ENCODE measurements around the gene ADI1.

Gene ADI1

DNA sequence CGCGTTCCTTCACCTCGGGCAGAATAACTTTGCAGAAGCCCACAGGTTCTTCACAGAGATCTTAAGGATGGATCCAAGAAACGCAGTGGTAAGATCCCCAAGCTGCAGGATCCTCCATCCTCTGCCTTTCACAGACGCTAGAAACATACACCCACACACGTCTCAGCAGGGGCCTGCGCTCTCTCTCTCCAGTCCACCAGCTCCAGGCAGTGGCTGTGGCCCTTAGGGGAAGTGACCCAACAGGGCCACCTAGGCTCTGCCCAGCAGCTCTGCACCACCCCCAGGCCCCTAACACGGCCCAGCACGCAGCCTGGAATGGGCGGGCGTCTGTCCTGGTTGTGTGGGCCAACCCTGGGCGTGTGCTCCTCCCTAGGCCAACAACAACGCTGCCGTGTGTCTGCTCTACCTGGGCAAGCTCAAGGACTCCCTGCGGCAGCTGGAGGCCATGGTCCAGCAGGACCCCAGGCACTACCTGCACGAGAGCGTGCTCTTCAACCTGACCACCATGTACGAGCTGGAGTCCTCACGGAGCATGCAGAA is 40.4 kb downstream of the ADI1 start:
- no peak for DNase-seq

DNA sequence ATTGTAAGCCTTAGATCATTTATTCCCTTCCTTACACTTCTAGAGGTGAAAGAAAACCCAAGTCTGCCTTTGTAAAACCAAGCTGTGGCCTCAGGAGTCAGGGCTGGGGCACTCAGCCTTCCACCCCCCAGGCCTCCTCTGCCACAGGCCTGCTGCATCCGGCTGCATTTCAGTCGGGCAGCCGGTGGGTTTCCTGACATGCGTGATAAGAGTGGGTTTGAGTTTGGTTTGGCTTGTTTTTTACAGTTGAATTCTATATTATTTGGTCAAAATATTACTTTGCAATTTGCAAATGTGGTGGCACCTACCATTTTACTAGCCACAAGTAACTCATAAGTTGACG is 42.4 kb downstream of the ADI1 start:
- no peak for DNase-seq

DNA sequence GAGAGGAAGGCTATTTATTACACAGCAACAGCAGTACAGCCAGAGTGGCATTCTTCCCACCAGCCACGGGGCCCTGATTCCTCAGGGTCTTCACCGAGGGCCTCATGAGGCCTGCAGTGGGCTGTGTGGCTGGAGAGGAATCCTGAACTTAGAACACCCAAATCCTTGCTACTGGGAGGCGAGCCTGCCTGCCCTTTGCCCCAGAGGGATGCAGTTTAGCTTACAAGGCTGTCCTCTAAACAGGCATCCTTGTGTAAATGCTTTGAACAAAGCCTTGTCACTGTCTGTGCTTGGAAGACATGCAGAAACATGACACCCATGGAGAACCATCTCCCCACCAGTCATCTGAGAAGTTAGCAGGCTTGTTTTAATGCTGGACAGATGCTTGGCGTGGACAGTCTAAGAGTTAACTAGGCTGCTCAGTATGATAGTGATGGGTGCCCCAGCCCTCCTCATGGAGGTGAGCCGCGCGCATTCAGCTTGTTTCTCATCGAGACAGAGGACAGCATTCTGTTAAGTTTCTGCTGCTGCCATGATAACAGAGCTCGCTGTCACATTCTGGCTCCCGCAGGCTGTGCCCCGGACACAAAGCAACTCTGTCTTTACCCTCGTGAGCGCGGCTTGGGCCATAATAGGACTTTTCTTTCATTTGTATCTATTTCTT is 42.9 kb downstream of the ADI1 start:
- DNase-seq, result no peak

DNA sequence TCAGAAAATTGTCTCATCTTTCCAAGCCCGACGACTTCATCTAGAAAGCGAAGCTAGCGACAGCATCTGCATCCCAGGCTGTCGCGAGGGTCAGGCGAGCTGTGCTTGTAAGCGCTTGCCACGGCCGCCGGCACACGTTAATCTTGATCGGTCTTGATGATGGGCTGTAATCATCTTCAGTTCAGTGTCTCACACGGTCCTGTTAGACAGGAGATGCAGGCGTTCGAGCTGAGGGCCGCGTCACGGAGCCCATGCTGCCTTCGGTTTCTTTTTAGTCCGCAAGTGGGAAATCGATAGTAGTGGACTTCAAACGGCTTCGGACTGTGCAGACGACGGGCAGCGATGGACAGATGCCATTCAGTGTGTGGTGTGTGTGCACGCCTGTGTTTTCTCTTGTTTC is 43.6 kb downstream of the ADI1 start:
- DNase-seq, result no peak

DNA sequence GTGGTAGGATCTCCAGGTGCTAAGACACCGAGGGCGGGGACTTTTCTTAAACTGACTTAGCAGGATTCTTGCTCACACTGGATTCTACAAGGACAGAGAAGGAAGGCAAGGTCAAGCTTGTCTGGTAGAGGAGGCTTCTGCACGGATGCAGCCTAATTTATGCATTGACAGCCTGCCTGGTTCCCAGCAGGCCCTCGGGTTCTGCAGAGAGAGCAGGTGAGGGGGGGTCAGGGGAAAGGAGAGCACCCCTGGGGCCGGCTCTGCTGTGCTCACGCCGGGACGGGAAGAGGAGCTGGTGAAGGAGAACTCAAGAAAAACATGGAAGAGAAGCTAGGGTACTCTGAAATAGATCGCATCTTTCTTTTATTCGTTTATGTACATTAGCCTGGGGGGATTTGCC is 46.4 kb downstream of the ADI1 start:
- no peak for DNase-seq

DNA sequence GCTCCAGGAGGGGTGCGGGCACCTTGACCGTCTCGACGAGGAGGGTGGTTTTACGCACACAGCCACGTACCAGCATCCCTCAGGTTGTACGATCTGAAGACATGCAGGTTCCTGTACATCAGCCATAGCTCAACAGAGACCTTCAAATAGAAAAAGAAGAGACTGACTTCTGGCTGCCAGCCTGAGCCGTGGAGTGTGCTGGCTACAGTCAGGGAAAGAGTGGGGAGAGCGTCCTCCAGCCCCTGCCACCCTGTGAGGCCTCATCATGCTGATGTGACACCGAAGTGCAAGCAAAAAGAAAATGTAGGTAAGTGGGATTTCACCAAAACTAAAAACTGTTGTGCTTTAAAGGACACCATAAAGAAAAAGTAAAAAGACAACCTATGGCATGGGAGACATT is 47.0 kb downstream of the ADI1 start:
- no peak for DNase-seq

DNA sequence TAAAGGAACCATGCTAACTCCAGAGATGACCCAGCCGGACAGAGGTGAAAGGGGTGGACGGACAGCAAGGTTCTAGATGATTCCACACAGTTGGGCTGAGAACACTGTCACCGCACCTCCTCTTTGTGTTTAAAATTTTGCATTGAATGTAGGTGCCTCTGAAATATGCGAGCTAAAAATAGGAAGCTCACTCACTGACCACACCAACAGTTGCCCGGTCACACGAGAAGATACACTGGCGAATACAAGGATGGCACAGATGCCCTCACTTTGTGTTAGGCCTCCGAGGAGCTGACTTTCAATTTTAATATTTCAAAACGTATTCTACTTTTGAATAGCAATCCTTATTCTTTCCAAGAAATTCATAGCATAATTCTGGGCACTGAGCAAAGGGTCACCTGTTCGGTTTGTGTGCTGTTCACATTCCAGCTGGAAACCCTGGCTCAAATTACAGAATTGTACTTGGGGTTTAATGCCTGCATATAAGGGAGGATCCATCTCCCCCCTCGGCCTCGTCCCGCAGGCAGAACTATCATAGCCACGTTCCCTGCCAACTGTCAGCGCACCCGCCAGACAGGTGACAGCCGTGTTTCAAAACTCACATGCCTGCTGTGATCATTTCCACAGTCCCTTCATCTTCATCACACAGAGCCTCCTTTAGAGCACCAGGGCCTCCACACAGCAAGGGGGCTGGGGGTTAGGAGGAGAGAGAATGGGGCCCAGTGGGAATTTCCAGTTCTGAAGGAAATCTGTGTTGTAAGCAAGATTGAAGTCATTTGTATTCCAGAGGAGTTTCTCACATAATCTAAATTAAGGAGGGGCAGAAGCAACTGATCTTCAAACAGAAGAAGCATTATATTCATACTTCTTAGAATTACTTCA is 48.2 kb downstream of the ADI1 start:
- no peak for DNase-seq

DNA sequence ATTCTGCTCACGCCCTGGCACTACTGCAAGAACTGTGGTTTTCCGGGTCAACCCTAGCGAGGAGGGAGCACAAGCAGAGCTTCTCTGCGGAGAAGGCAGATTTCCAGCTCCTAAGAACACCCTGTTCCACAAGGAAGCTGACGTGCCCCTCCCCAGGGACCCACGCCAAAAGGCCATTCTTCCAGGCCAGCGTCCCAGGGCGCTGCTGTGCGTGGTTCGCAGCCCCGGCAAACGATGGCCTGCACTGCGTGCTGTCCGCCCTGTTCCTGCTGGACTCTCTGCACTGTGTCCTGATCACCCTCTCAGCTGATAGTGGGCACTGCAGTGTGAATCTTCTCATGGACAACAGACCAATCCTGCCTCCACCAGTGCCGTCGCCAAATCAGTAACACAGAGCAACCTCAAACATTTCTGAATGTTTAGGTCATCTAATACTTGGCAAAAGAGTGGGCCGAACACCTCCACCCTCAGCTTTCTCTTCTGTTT is 49.1 kb downstream of the ADI1 start:
- DNase-seq, result no peak

DNA sequence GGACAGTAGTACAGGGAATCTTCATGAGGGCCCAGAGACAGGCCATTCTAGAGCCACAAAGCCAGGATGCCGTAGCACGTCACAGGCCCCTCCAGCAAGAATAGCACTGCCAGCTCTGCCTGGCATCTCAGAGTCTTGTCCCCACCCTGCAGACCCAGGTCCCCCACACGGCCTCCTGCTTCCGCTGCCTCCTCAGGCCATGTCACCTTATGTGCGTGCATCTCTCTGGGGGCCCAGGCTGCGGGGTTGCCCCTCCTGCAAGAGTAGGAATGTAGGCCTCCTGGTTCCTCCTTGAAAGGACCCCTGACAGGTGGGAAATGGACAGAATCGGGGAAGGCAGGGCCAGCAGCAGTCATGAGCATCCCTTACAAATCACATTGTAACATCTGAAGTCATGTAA is 49.8 kb downstream of the ADI1 start:
- DNase-seq, result no peak

DNA sequence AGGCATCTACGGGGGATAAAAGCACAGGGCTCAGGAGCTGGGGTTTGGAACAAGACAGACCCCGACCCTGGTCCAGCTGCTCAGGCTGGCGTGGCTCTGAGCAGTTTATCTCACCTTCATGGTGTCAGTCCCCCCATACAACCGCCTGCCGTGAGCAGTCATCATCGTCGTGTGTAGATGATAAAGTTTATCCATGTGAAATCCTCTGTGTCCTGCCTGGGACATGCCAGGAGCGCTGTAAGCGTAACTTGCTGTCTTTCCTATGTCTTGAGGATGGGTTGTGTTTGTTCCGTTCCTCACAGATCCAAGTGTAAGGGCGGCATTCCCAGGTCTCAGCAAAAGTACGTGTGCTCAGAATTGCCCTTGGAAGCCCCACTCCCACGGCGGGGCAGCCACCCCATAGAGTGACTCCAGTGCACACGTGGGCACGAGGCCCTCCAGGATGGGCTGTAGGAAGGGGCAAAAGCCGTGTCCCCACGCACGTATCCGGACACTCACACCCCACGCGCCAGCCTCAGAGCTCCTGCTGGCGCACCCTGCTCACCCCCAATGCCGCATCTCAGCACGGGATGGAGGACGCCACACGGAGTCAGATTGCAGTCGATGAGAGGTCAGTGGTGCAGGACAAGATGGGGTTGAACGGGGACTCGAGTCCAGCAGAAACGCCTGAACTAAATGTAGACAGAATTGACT is 50.9 kb downstream of the ADI1 start:
- no peak for DNase-seq

DNA sequence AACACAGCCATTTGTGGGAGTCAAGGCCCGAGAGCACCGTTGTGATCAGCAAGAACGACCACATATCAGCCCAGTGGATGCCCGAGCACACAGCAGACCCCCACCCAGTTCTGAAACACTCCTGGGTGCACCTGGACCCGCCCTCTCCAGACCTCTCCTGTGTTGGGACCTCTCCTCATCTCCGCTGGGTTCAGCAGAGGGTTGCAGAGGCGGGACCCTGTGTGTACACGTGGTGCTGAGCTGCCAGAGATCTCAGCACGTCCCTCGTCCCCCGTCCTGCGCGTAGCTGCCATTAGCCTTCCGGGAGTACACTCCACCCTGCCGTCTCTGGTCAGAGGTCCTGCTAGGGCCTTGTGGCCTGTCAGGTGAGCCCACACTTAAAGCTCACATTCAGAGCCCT is 51.7 kb downstream of the ADI1 start:
- no peak for DNase-seq

DNA sequence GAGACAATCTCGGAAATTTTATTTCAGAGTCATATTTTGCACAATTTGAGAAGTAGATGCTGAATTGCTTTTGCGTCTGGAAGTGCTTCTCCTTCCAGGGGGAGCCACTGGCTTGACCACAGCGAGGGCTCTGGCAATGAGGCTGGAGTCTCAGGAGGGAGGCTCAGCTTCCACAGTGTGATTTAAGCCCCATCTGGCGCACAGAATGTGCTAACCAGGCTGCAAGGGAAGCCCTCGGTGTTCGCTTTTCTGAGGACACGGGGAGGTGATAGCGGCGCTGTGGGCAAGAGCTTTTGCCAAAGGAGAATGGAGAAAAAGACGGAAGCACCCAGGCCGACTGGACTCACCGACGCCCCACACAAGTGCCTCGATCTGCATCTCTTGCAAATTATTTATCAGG is 52.4 kb downstream of the ADI1 start:
- no peak for DNase-seq

DNA sequence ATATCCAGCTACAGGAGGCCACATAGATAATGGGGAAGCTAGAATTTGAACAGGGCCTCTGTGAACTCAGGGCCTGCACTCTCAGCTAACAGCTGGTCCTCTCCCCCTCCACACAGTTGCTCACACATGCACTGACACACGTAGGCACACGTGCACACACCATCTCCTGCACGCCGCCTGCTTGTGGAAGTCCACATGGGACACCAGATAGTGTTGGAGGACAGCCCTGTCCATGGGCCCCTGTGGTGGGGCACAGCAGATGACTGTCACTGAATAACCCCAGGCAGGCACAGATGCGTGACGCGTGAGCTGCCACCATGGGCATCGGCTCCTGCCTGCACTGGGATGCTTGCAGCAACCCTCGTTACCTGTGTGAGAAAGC is 52.9 kb downstream of the ADI1 start:
- no peak for DNase-seq

DNA sequence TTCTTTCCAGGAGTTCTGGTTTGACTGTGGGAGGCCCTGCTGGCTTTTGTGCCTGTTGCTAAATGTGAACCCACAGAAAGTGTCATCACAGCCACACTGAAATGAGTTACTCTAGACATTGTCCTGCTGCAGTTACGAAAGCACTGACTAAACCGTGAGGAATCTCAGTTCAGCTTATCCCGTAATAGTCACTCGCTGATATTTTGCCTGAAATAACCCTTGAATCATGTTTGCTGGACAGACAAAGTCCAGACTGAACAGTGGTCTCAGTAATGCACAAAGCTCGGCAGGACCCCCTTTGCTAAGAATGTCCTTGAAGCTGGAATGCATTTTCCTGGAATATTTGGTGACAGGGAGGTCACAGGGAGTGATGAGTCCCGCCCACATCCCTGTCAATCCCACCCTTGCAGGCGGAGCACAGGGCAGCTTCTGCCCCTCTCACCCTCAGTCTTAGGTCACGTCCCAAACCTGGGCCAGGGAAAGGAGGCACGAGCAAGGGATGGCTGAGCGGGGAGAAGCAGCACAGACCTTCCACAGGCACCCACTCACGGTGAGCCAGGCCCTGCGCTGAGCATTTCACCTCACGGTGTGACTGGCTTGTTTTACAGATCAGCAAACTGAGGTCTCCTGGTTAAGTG is 53.4 kb downstream of the ADI1 start:
- DNase-seq, result no peak

DNA sequence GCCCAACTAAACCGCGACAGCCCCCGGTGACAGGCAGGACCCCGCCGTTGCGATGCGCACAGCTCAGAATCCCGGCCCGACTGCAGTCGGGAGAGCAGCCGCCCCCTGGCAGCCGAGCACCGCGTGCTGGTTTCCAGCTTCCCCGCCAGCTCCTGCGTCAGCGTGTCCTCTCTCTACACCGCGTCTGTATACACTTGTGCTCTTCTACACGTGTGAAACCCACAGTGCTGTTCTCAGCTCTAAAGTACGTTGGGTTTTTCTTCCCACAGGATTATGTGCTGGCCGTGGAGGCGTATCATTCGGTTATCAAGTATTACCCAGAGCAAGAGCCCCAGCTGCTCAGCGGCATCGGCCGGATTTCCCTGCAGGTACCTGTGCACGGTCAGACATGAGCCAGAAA is 54.0 kb downstream of the ADI1 start:
- DNase-seq, result no peak

DNA sequence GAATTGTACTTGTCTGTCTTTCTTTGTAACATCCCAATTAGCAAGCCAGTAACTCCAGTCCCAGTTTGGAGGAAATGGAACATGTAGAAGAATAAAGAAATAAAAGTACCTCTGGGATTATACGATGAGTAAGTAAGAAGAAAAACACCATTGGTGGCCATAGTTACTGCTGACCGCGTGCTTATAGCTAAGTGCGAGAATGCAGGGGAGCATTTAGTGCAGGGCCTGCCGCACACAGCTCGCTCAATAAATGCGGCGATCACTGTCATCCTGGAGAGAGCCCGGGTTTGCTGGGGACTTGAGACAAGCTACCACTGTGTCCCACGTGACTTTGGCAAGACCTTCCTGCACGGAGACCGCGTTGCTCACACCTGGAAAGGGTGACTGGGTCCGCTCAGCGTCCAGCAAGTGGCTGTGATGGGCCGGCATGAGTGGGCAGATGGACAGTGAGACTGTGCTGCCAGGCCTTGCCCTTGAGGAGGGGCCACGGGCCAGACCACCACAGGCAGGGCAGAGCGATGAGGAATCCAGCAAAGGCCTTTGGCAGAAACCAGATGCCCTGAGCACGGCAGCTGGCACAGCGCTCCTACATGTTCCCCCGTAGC is 54.8 kb downstream of the ADI1 start:
- no peak for DNase-seq

DNA sequence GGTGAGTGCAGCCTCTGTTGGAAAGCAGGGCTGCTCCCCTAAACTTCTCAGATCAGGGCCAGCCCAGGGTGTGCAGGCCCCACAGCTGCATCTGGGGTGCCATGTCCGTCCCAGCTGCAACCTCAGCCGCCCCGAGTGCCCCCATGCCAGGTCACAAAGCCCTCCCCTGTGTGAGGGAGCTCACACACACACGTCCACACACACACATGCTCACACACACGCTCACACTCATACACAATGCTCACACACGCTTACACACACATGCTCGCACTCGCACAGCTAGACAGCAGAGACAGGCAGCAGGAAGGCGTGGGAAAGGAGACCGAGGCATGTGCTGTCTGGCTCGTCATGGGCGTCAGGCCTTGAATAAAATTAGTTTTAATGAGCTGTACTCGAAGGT is 55.4 kb downstream of the ADI1 start:
- DNase-seq, result no peak

DNA sequence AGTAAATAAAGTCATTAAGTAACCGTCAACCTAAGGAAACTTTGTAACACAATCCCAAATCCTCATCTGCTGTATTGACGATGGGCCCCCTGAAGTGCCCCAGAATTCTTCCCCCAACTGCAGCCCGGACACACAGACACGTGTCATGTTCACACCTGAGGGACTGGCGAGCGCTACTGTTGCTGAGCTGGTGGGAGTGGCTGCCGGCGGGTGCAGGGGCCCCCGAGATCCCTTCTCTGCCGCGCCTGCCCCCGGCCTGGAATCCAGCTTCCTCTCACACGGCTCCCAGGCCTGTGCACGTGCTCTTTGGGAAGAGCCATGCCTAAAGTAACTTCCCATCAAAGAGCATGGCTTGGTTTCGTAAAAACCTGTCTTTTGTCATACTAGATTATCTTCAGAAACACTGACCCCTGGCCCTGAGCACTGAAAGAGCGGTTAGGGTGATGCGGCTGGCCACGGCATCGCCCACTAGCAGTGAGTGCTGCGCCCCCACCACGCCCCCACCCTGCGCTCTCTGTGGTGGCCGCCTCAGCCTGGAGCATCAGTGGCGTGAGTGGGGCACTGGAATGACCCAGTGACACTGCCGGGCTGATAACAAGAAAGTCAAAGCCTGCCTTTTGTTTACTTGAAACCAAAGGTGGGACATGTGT is 56.0 kb downstream of the ADI1 start:
- DNase-seq, result no peak

DNA sequence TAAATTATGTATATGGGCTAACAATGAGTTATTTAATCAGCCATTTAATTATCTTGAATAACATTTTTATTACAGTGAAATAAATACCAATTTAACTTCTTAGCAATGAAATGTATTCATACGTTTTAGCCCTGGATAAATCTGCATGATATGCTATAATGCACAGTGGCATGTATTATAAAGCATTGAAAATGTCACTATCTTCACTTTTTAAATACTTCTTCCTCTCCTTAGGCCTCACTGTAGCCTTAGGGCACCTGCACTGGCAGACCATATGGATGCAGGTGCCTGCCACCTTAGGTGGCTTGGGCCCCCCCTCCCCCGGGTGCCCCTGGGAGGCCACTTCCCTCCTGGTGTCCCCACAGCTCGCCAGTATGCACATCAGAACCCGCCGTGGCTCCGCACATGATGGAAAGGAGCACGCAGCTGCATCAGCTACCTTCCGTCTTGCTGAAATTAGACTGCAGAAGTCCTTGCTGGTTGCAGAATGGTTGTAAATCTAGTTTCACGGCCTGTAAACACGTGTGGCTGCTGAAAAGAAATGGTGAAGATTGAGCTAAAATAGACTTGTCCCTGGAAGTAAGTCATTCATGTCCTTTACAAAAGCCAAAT is 56.7 kb downstream of the ADI1 start:
- DNase-seq, result no peak

DNA sequence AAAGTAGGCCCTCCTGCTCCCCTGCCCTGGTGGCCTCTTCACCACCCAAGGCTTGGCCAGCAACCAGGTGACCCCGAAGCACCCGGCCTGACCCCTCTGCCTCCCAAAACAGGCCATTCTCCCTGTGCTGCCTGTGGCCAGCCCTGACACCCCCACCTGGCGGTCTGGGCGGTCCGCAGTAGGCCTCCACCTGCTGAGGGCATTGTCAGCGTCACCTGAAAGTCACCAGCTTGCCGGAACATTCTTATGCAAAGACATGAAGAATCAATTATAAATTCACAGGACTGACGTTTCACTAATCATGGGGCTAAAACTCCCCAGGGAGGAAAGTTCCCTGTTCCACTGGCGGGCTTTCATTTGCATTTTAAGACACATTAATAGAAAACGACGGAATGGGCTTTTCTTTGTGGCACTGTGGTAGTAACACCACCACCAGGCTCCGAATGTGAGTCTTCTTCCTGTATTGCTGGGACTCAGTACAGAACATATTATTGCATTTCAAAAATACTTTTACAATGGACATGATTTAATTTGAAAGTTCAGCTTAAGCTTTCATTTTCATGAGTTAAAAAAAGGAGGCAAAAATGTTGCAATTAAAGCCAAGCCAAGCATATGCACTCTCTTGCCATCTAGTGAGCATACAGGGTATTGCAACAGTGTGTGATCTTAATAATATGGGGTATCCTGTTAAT is 57.4 kb downstream of the ADI1 start:
- no peak for DNase-seq
